H9 (cell line): Measurements from ENCODE around the gene MSMO1. TPM values are rescaled to one million over a fixed set of nuclear protein-coding genes. Genes with fewer than 3 reads are reported as not detected.
A peak's percentile ranks its signal among the peaks of the same experiment; 100 is the strongest.

ENCODE experiments used
- DNase-seq: peaks from one replicate; pipeline ENCODE4 v3.0.0-alpha.2; 2017
- H2AFZ ChIP-seq: one replicate; pipeline ENCODE4 v1.6.1; 2013; ENCODE audit warnings: mild to moderate bottlenecking, low read length, control low read depth, moderate library complexity
- H2AK5ac ChIP-seq: 2 replicates; pipeline ENCODE4 v1.6.1; 2013; ENCODE audit warnings: low read length, control low read depth, mixed read lengths; ENCODE audit not compliant: insufficient read length
- H2BK120ac ChIP-seq: one replicate; pipeline ENCODE4 v1.6.1; 2013; ENCODE audit warnings: low read depth, mild to moderate bottlenecking, low read length, control low read depth, inconsistent platforms; ENCODE audit not compliant: poor library complexity, severe bottlenecking
- H2BK12ac ChIP-seq: 2 replicates; pipeline ENCODE4 v1.6.1; 2013; ENCODE audit warnings: low read length, control low read depth, mixed read lengths, low read depth; ENCODE audit not compliant: insufficient read length
- H2BK15ac ChIP-seq: 2 replicates; pipeline ENCODE4 v1.6.1; 2013; ENCODE audit warnings: low read depth, low read length, control low read depth
- H2BK20ac ChIP-seq: one replicate; pipeline ENCODE4 v1.6.1; 2013; ENCODE audit warnings: low read depth, mild to moderate bottlenecking, low read length, control low read depth, inconsistent platforms; ENCODE audit not compliant: poor library complexity, severe bottlenecking
- H2BK5ac ChIP-seq: 2 replicates; pipeline ENCODE4 v1.6.1; 2013; ENCODE audit warnings: low read length, control low read depth, mixed read lengths; ENCODE audit not compliant: insufficient read length
- H3K14ac ChIP-seq: 2 replicates; pipeline ENCODE4 v1.6.1; 2013; ENCODE audit warnings: low read length, control low read depth; ENCODE audit not compliant: insufficient read depth
- H3K18ac ChIP-seq: 2 replicates; pipeline ENCODE4 v1.6.1; 2013; ENCODE audit warnings: low read depth, mild to moderate bottlenecking, mixed read lengths, low read length, control low read depth; ENCODE audit not compliant: insufficient read length
- H3K23ac ChIP-seq: 2 replicates; pipeline ENCODE4 v1.6.1; 2013; ENCODE audit warnings: low read length, control low read depth, mixed read lengths, low read depth; ENCODE audit not compliant: insufficient read length
- H3K23me2 ChIP-seq: 2 replicates; pipeline ENCODE4 v1.6.1; 2013; ENCODE audit warnings: low read depth, mild to moderate bottlenecking, mixed read lengths, low read length, control low read depth; ENCODE audit not compliant: insufficient read length, poor library complexity, severe bottlenecking
- H3K27ac ChIP-seq: 2 replicates; pipeline ENCODE4 v1.5.1; 2013; ENCODE audit warnings: low read length, control low read depth, mixed read lengths, low read depth; ENCODE audit not compliant: insufficient read length
- H3K27me3 ChIP-seq: 2 replicates; pipeline ENCODE4 v1.6.1; 2013; ENCODE audit warnings: low read length, control low read depth, inconsistent platforms; ENCODE audit not compliant: insufficient read depth
- H3K4ac ChIP-seq: 2 replicates; pipeline ENCODE4 v1.6.1; 2013; ENCODE audit warnings: low read depth, mild to moderate bottlenecking, control low read depth, inconsistent platforms, low read length, moderate library complexity
- H3K4me1 ChIP-seq: 2 replicates; pipeline ENCODE4 v1.6.1; 2013; ENCODE audit warnings: low read length, control low read depth, inconsistent platforms; ENCODE audit not compliant: insufficient read depth
- H3K4me2 ChIP-seq: 2 replicates; pipeline ENCODE4 v1.6.1; 2013; ENCODE audit warnings: low read length, control low read depth, mixed read lengths; ENCODE audit not compliant: insufficient read length, insufficient read depth
- H3K56ac ChIP-seq: 2 replicates; pipeline ENCODE4 v1.6.1; 2013; ENCODE audit warnings: low read depth, mild to moderate bottlenecking, mixed read lengths, low read length, control low read depth; ENCODE audit not compliant: insufficient read length
- H3K79me1 ChIP-seq: 2 replicates; pipeline ENCODE4 v1.6.1; 2013; ENCODE audit warnings: low read depth, mild to moderate bottlenecking, moderate library complexity, low read length, control low read depth, inconsistent platforms; ENCODE audit not compliant: insufficient read depth, poor library complexity, severe bottlenecking
- H3K79me2 ChIP-seq: 2 replicates; pipeline ENCODE4 v1.6.1; 2013; ENCODE audit warnings: low read length, control low read depth, inconsistent platforms; ENCODE audit not compliant: insufficient read depth
- H3K9ac ChIP-seq: 2 replicates; pipeline ENCODE4 v1.6.1; 2013; ENCODE audit warnings: low read length, control low read depth, mixed read lengths; ENCODE audit not compliant: insufficient read length; ENCODE audit errors: extremely low read depth
- H3K9me3 ChIP-seq: one replicate; pipeline ENCODE4 v1.6.1; 2013; ENCODE audit warnings: low read depth, low read length, inconsistent platforms; ENCODE audit not compliant: control insufficient read depth
- H3T11ph ChIP-seq: one replicate; pipeline ENCODE4 v1.6.1; 2013; ENCODE audit warnings: mild to moderate bottlenecking, low read length, control low read depth, inconsistent platforms
- H4K20me1 ChIP-seq: one replicate; pipeline ENCODE4 v1.6.1; 2013; ENCODE audit not compliant: control insufficient read depth, insufficient read length, insufficient read depth
- H4K5ac ChIP-seq: 2 replicates; pipeline ENCODE4 v1.6.1; 2013; ENCODE audit warnings: low read depth, mild to moderate bottlenecking, mixed read lengths, low read length, control low read depth; ENCODE audit not compliant: insufficient read length
- H4K8ac ChIP-seq: replicated peaks from 2 replicates; pipeline ENCODE4 v1.6.1; 2013; ENCODE audit warnings: low read length, control low read depth, mixed read lengths, low read depth; ENCODE audit not compliant: insufficient read length
- H4K91ac ChIP-seq: 2 replicates; pipeline ENCODE4 v1.6.1; 2013; ENCODE audit warnings: low read depth, mild to moderate bottlenecking, moderate library complexity, mixed read lengths, low read length, control low read depth; ENCODE audit not compliant: insufficient read length
- H3K27ac Mint-ChIP-seq, 3 experiments: 2 replicates in 2 of 3; 3 replicates in 1 of 3; pipeline ENCODE4 v1.8.0; 2020 to 2021; ENCODE audit warnings: mixed read lengths in 3 of 3, mild to moderate bottlenecking in 1 of 3, moderate library complexity in 1 of 3
- H3K27me3 Mint-ChIP-seq: 2 replicates; pipeline ENCODE4 v1.8.0; 2021; ENCODE audit warnings: low read depth, mild to moderate bottlenecking, moderate library complexity, mixed read lengths
- H3K36me3 Mint-ChIP-seq, 3 experiments: 2 replicates in 2 of 3; 3 replicates in 1 of 3; pipeline ENCODE4 v1.8.0; 2020 to 2021; ENCODE audit warnings: low read depth in 3 of 3, mixed read lengths in 3 of 3; ENCODE audit not compliant: insufficient read depth in 1 of 3
- H3K4me1 Mint-ChIP-seq, 2 experiments: 2 replicates each; pipeline ENCODE4 v1.8.0; 2020; ENCODE audit warnings: mixed read lengths in 2 of 2
- H3K4me3 Mint-ChIP-seq, 2 experiments: 2 replicates in 1 of 2; 3 replicates in 1 of 2; pipeline ENCODE4 v1.8.0; 2020 to 2021; ENCODE audit warnings: mild to moderate bottlenecking in 2 of 2, mixed read lengths in 2 of 2, moderate library complexity in 1 of 2
- H3K9me3 Mint-ChIP-seq, 2 experiments: 2 replicates in 1 of 2; 3 replicates in 1 of 2; pipeline ENCODE4 v1.8.0; 2020; ENCODE audit warnings: mild to moderate bottlenecking in 2 of 2, mixed read lengths in 2 of 2, moderate library complexity in 1 of 2
- CTCF ChIP-seq: fragments of 200-600 bp; sonication (generic); conservative IDR thresholded peaks from 3 replicates; pipeline ENCODE4 v1.8.0; 2021; ENCODE audit warnings: antibody characterized with exemption, mild to moderate bottlenecking
- WGBS: extraction: QIAGEN DNeasy Blood & Tissue Kit; methylation state at CpG from one replicate; pipeline ENCODE4 v1.1.7; 2013; ENCODE audit warnings: missing lambda C conversion rate, low lambda C conversion rate, mixed read lengths; ENCODE audit not compliant: insufficient read length; ENCODE audit errors: extremely low coverage; 5-methylcytosine and 5-hydroxymethylcytosine counted together
- total RNA-seq: library from RNA; stranded (reverse); gene quantifications from 2 replicates; pipeline ENCODE4 v1.2.1, GENCODE V29; 2021

Gene MSMO1
- total RNA-seq, 1 experiment from 2014 or later: 79.3 TPM

GRCh38 chr4:165328708-165329107 is 1.2 kb downstream of the MSMO1 start:
- no peak overlapping the region for H3K27ac ChIP-seq
- peak overlapping the region; percentile 94 for H3K4me2 ChIP-seq
- DNase-seq: no peak
- no peaks in the 10 kb centered on the region for H3K79me1 ChIP-seq
- H2BK120ac ChIP-seq: no peak overlapping the region
- no peaks in the 10 kb centered on the region for H4K20me1 ChIP-seq
- H3K18ac ChIP-seq: no peak overlapping the region
- H3K4me1 ChIP-seq: no peaks in the 10 kb centered on the region; the same call in 1 of the 2 replicates
- H3K14ac ChIP-seq: no peak overlapping the region
- H2BK5ac ChIP-seq: no peak overlapping the region
- Mint-ChIP-seq H3K4me1 (peaks cover 44 to 47% of the 10 kb centered on the region in 2 experiments), H3K36me3 (peaks cover 21 to 26% (median 23%) of the 10 kb centered on the region in 3 experiments), H3K27me3 (no peaks in the 10 kb centered on the region), H3K4me3 (no peak overlapping the region), H3K9me3 (no peaks in the 10 kb centered on the region), H3K27ac (no peak overlapping the region)
- no peak overlapping the region for H3T11ph ChIP-seq
- H4K91ac ChIP-seq: no peak overlapping the region
- peaks cover 11% of the 10 kb centered on the region for H3K23me2 ChIP-seq
- peak overlapping the region; percentile 98 for H3K9ac ChIP-seq
- no peak overlapping the region for H2AFZ ChIP-seq
- WGBS: no CpG with 5 or more reads among the region's 4 CpGs
- no peaks in the 10 kb centered on the region for H3K27me3 ChIP-seq
- H3K23ac ChIP-seq: no peak overlapping the region
- H4K8ac ChIP-seq: no peak overlapping the region
- no peak overlapping the region for H4K5ac ChIP-seq
- TF ChIP-seq CTCF: no peak
- H2BK20ac ChIP-seq: no peak overlapping the region
- no peak overlapping the region for H3K56ac ChIP-seq
- peaks cover 52% of the 10 kb centered on the region for H3K79me2 ChIP-seq
- no peak overlapping the region for H3K4ac ChIP-seq
- H2BK15ac ChIP-seq: no peak overlapping the region
- H2BK12ac ChIP-seq: no peak overlapping the region
- no peak overlapping the region for H2AK5ac ChIP-seq
- no peaks in the 10 kb centered on the region for H3K9me3 ChIP-seq
